Fibroblast of villous mesenchyme (primary cell): Measurements from ENCODE around the gene ZFP36L2. TPM values are rescaled to one million over a fixed set of nuclear protein-coding genes. Genes with fewer than 3 reads are reported as not detected.

Source experiments
- DNase-seq: peaks from one replicate; pipeline ENCODE4 v3.0.0-alpha.2; 2010; ENCODE audit warnings: low read depth
- H3K4me3 ChIP-seq: 2 replicates; pipeline ENCODE4 v1.5.1; 2011; ENCODE audit warnings: low read depth, mild to moderate bottlenecking, low read length
- total RNA-seq: library from RNA; depleted of rRNA; stranded (reverse); fragments of >200 nt; gene quantifications from 2 replicates; pipeline ENCODE4 v1.2.3, GENCODE V29; 2012
- TF ChIP-seq, protein P1 (sequence below): IDR thresholded peaks from 2 replicates; pipeline ENCODE4 v1.5.1; 2012; ENCODE audit warnings: low read depth, mild to moderate bottlenecking, low read length; ENCODE audit not compliant: insufficient read depth

ZFP36L2 gene
- total RNA-seq, 1 donor = 25.9 TPM

DNA sequence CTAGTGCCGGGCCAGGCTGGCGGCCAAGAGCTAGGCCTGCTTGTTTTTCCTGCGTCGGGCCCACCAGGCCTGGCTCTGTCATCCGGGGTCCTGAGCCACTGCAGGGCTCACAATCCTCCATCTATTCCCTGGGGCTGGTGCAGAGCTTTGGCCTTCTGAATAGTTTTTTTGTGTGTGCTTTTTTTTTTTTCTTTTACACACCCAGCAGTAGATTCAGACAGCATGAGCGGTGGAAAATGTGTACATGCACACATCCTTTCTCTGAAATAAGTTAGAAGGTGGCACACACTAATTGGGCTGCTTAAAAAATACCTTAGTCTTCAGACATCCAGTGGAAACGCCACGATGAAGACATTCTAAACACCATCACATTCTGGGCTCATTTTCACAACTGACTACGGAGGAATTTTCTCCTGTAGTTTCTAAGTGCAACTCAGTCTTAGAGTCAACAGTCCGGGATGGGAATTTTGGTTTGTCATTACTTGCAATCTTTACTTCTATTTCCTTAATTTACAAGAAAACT, 6.1 kb downstream of the ZFP36L2 start:
- TF ChIP-seq, protein P1, sequence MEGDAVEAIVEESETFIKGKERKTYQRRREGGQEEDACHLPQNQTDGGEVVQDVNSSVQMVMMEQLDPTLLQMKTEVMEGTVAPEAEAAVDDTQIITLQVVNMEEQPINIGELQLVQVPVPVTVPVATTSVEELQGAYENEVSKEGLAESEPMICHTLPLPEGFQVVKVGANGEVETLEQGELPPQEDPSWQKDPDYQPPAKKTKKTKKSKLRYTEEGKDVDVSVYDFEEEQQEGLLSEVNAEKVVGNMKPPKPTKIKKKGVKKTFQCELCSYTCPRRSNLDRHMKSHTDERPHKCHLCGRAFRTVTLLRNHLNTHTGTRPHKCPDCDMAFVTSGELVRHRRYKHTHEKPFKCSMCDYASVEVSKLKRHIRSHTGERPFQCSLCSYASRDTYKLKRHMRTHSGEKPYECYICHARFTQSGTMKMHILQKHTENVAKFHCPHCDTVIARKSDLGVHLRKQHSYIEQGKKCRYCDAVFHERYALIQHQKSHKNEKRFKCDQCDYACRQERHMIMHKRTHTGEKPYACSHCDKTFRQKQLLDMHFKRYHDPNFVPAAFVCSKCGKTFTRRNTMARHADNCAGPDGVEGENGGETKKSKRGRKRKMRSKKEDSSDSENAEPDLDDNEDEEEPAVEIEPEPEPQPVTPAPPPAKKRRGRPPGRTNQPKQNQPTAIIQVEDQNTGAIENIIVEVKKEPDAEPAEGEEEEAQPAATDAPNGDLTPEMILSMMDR = no peak
- peak overlapping the region; percentile 96 for H3K4me3 ChIP-seq
- peak; percentile 65 for DNase-seq

DNA sequence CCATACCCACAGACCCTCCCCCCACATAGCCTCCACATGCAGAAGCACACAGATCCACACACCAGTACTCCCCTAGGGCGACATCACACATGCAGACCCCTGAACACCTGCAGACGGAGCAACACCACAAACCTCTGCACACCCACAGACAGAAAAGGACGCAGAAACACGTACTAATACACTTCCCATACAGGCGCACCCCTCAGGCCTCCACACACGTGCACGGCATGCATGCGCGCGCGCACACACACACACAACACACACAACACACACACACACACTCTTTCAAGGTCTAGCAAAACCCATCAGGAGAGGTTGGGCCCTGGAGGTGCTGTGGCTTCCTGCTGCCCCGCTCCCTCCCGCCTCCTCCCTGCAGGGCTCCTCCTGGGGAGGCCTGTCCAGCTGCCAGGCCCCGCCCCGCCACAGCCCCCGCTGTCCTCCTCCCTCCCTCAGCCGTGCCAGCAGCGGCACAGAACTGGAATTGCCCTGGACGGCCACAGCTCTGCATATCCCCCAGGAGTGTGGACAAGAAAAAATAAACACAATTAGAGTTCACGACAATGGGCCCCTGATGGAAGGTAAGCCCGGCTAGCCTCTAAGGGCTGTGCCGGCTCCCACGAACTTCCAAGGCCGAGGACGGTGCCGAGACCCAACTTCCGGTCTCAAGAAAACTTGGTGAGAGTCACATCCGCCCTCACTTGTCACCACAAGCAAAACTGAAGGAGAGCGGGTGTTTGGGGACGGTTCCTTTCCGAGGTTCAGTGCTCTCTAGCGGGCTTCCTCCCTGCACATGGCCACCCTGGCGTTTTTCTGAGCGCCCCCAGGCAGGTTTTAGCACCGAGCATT, 6.8 kb downstream of the ZFP36L2 start:
- DNase-seq = peak; percentile 88
- H3K4me3 ChIP-seq = peak overlapping the region; percentile 96
- TF ChIP-seq, protein P1 = no peak

DNA sequence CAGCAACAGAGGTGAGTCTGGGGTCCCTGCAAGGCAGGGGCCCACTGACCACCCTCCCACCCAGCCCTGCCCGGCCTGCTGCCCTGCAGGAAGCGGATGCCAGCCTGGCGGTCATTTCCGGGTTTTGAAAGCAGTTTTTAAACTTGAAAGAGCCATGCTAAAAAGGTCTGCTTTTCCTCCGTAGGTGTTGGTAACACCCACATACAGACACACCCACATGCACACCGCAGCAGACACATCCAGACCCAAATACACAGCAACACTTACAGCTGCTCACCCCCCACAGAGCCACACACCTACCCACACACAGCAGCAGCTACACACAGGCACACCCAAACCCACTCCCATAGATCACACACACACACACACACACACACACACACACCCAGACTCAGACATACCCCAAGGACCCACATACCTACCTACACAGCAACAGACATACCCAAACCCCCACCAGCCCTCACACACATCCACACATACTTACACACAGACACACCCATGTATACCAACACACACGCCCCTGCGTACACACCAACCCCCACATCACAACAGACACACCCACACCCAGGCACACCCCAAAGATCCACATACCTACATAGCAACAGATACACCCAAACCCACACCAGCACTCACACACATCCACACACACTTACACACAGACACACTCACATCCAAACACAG, 7.6 kb downstream of the ZFP36L2 start:
- DNase-seq = peak; percentile 43
- TF ChIP-seq, protein P1 = no peak
- peak overlapping the region; percentile 96 for H3K4me3 ChIP-seq

DNA sequence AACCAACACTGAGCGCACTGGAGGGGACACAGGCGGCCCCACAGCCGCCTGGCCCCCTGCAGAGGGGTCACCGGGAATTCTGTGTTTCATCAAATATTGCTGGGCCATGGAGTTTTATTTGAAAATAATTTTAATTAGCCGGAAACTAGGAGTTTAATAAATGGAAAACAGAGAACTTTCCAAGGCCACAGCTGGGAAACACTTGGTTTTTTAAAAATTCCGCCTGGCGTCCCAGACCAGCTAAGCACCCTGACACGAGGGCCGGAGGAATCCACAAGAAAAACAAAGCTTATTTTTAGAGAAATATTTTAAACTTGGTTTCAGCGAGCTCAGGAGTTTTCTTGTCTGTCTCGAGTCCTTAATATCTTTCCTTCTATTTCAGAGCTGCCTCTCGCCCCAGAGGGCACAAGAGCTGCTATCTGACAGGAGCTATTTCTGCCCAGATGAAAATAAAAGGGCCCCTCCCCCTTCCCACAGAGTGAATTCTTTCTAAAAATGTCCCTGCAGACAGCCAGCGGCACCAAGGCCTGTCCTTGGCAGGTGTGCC, 8.2 kb downstream of the ZFP36L2 start:
- TF ChIP-seq, protein P1 = no peak
- peak; percentile 43 for DNase-seq
- no peak overlapping the region for H3K4me3 ChIP-seq

DNA sequence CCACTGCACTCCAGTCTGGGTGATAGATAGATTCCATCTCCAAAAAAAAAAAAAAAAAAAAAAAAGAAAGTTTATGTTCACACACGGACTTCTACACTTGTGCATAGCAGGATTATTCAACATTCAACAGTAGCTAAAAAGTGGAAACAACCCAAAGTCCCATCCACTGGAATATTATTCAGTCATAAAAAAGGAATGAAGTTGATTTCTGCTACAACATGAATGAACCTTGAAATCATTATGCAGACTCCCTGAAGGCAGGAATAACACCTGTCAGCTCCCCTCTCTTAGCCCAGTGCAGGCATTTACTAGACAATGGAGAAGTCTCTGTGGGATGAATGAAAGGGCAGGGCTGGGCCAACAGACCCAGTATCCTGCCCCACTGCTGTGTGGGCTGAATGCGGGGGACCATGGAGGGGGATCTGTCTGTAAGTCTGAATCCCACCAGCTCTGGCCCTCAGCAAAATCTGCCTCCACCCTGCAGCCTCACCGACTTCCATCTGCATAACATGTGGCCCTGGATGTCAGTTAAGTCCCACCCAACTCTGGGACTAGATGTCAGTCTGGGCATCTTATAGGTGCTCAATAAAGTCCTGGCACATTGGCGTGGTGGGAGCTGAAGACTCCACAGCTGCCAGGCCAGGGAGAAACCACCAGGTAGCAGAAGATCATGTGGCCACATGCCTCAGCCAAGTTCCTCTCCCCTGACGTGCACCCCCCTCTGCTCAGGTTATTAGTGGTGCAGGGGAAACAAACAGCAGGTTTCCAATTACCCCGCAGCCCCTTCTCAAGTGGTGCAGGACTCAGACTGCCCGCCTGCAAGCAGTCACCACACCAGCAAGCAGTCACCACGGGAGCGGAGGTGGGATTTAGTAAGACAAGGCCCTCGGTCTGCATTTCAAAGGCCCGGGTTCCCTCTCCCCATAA, 8.9 kb downstream of the ZFP36L2 start:
- no peak for DNase-seq
- H3K4me3 ChIP-seq = no peak overlapping the region
- TF ChIP-seq, protein P1 = no peak

DNA sequence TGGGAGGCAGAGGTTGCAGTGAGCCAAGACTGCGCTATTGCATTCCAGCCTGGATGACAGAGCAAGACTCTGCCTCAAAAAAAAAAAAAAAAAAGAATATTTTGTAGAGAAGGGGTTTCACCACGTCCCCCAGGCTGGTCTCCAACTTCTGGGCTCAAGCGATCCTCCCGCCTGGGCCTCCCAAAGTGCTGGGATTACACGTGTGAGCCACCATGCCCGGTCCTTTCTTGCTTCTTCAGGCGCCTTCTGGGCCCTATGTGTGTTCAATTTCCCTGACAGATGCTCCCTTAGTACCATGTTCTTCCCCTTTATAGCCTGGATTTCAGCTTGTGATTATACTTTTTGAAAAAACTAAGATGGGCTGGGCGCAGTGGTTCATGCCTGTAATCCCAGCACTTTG, 9.8 kb downstream of the ZFP36L2 start:
- TF ChIP-seq, protein P1 = no peak
- H3K4me3 ChIP-seq = no peak overlapping the region
- no peak for DNase-seq
